Mesothelial cell of epicardium (in vitro differentiated cells): Measurements from ENCODE around the gene UCKL1. TPM values are rescaled to one million over a fixed set of nuclear protein-coding genes. Genes with fewer than 3 reads are reported as not detected.
"Not testable (repeated sequence)": the region's sequence is repeated elsewhere in the genome, so short reads cannot be mapped to it uniquely, and the experiment has no call there.

ENCODE experiments used
- DNase-seq, 2 experiments: peaks; one replicate each; pipeline ENCODE4 v3.0.0; 2021; ENCODE audit warnings: low spot score in 2 of 2; ENCODE audit not compliant: unreplicated experiment in 2 of 2
- H3K27ac Mint-ChIP-seq: 2 replicates; pipeline ENCODE4 v1.8.0; 2021; ENCODE audit warnings: mixed read lengths
- H3K27me3 Mint-ChIP-seq: 2 replicates; pipeline ENCODE4 v1.8.0; 2021; ENCODE audit warnings: low read depth, mixed read lengths
- H3K36me3 Mint-ChIP-seq: 2 replicates; pipeline ENCODE4 v1.8.0; 2021; ENCODE audit warnings: mixed read lengths
- H3K4me1 Mint-ChIP-seq: 2 replicates; pipeline ENCODE4 v1.8.0; 2021; ENCODE audit warnings: mixed read lengths
- H3K4me3 Mint-ChIP-seq: 2 replicates; pipeline ENCODE4 v1.8.0; 2021; ENCODE audit warnings: mild to moderate bottlenecking, moderate library complexity, mixed read lengths
- H3K9me3 Mint-ChIP-seq: 2 replicates; pipeline ENCODE4 v1.8.0; 2021; ENCODE audit warnings: mixed read lengths
- total RNA-seq: library from RNA; stranded (reverse); gene quantifications from 3 replicates; pipeline ENCODE4 v1.2.1, GENCODE V29; 2021
- TF ChIP-seq, protein P1 (sequence below): fragments of 200-600 bp; sonication (generic); IDR thresholded peaks from one replicate; pipeline ENCODE4 v1.5.0; 2021; ENCODE audit warnings: antibody characterized with exemption; ENCODE audit not compliant: unreplicated experiment

Gene UCKL1
- total RNA-seq, 1 donor from 2014 or later = 60.0 TPM

DNA sequence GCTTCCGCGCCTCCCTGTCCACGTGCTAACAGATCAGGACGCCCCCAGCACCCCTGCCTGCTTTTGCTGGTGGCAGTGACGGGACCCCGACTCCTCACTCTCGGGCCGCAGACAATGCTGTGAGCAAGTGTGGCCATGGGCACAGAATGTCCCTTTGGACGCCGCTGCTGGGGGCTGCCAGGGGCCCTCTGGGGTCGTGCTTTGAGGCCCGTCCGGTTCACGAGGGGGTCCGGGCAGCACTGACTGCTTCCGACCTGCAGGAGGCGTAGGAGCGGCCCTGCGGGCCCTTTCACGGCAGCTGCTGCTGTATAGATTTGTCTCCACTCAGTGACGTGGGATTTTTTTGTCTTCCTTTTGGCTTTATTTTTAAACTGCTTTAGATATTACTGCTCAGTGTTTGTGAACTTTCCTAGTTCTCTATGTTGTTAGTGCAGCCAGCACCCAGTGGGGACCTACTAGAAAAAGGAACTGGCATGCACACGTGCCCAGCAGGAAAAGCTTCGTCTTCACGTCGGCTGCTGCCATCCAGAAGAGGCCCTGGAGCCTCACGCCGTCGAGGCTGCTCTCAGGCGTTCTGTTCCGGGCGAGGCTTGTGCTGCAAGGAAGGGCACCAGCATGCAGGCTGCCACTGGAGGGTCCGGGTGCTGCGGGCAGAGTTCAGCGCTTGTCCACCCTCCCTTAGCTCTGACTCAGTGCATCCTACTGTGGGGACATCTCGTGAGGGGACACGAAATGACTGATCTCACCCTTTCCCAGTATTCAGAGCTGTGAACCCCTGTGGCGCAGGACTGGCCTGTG is 21.7 kb downstream of the UCKL1 start:
- TF ChIP-seq, protein P1, sequence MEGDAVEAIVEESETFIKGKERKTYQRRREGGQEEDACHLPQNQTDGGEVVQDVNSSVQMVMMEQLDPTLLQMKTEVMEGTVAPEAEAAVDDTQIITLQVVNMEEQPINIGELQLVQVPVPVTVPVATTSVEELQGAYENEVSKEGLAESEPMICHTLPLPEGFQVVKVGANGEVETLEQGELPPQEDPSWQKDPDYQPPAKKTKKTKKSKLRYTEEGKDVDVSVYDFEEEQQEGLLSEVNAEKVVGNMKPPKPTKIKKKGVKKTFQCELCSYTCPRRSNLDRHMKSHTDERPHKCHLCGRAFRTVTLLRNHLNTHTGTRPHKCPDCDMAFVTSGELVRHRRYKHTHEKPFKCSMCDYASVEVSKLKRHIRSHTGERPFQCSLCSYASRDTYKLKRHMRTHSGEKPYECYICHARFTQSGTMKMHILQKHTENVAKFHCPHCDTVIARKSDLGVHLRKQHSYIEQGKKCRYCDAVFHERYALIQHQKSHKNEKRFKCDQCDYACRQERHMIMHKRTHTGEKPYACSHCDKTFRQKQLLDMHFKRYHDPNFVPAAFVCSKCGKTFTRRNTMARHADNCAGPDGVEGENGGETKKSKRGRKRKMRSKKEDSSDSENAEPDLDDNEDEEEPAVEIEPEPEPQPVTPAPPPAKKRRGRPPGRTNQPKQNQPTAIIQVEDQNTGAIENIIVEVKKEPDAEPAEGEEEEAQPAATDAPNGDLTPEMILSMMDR = peak; percentile 18
- Mint-ChIP-seq H3K27ac (no peak overlapping the region), H3K27me3 (no peaks in the 10 kb centered on the region), H3K9me3 (no peaks in the 10 kb centered on the region), H3K36me3 (peaks cover 38% of the 10 kb centered on the region), H3K4me1 (no peaks in the 10 kb centered on the region), H3K4me3 (no peak overlapping the region)
- DNase-seq = no peak

DNA sequence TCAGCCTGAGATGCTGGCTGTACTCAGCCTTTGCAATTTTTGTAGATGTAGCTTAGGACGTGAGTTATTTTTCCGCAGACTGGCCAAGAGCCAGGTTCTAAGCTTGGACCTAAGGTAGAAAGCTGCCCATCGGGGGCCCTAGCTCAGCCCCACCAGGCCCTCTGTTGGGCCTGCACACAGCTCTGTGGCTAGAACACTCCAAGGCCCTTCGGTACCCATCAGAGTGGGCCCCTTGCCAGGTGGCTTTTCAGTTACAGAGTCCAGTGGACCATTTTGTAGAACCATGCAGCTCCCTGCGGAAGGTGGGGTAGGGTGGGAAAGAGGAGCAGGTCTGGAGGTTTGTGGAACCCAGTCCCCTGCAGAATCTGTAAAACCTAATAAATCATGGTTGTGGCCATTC is 22.6 kb downstream of the UCKL1 start:
- Mint-ChIP-seq H3K27me3 (no peaks in the 10 kb centered on the region), H3K4me1 (no peaks in the 10 kb centered on the region), H3K27ac (no peak overlapping the region), H3K4me3 (no peak overlapping the region), H3K9me3 (no peaks in the 10 kb centered on the region), H3K36me3 (peaks cover 42% of the 10 kb centered on the region)
- TF ChIP-seq, protein P1 = no peak
- DNase-seq = no peak

DNA sequence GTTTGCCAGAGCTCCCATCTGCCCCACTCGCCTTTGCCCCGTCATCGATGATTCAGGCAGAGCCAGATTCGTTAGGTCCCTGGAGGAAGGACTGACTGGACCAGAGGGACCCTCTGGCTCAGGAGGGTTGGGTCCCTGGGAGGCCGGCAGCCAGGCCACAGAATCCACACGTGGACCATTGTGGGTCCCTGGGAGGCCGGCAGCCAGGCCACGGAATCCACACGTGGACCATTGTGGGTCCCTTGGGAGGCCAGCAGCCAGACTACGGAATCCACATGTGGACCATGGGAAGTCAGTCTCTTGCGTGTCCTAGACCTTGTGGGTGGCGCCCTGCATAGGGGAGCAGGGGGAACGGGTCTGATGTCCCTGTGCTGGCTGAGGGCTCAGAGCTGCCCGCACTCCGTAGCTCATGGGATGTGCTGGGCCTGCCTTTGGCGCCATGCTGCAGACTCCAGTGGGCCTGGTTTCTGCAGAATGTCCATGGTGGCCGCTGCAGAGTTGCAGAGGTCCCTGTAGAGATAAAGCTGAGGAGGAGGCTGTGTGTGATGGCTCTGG is 23.5 kb downstream of the UCKL1 start:
- Mint-ChIP-seq H3K9me3 (no peaks in the 10 kb centered on the region), H3K4me3 (no peak overlapping the region), H3K36me3 (peaks cover 45% of the 10 kb centered on the region), H3K27ac (no peak overlapping the region), H3K4me1 (no peaks in the 10 kb centered on the region), H3K27me3 (no peaks in the 10 kb centered on the region)
- no peak for DNase-seq
- TF ChIP-seq, protein P1 = no peak

DNA sequence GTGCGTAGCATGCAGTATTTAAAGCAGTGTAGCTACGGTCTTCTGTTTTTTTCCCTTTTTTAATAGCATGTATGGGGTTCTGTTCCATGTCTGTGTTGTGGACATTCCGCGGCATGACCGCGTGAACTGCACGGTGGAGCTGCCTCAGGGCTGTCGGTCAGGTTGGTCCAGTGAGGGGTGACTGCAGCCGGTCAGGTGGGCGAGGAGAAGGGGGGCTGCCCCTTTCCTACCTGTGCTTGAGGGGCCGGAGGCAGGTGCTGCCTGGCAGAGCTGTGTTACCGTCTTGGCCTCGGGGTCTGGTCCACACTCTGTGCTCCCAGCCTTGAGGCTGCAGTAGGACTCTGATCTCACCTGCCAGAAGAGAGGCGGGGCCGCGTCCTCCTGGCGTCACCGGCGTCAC is 24.5 kb downstream of the UCKL1 start:
- H3K4me1 Mint-ChIP-seq = no peaks in the 10 kb centered on the region
- no peak overlapping the region for H3K4me3 Mint-ChIP-seq
- H3K9me3 Mint-ChIP-seq = no peaks in the 10 kb centered on the region
- TF ChIP-seq, protein P1 = no peak
- no peak for DNase-seq
- H3K27ac Mint-ChIP-seq = no peak overlapping the region
- no peaks in the 10 kb centered on the region for H3K27me3 Mint-ChIP-seq
- peaks cover 41% of the 10 kb centered on the region for H3K36me3 Mint-ChIP-seq

DNA sequence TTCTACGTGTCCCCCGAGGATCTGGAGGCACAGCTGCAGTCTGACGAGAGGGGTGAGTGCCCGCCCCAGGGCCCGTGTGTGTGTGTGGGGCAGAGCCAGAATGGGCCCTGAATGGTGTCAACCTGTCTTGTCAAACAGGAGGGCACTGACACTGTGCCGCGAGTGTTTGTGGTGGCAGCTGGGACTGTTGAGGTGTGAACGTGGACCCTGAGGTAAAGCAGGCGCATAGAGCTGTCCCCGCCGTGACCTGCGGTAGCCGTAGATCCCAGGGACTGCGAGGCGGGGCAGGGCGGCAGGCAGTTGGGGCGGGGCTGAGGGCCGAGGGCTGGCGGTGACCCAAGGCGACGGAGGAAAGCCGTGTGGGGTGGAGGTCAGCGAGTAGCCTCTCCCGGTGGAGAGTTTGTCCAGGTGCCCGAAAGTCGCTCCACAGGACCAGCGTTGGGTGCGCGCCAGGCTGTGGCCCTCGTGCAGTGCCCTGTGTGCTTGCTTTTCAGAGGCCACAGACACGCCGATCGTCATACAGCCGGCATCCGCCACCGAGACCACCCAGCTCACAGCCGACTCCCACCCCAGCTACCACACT is 25.2 kb downstream of the UCKL1 start:
- DNase-seq = no peak
- Mint-ChIP-seq H3K36me3 (peaks cover 37% of the 10 kb centered on the region), H3K27me3 (no peaks in the 10 kb centered on the region), H3K4me3 (no peak overlapping the region), H3K4me1 (no peaks in the 10 kb centered on the region), H3K9me3 (no peaks in the 10 kb centered on the region), H3K27ac (no peak overlapping the region)
- TF ChIP-seq, protein P1 = no peak

DNA sequence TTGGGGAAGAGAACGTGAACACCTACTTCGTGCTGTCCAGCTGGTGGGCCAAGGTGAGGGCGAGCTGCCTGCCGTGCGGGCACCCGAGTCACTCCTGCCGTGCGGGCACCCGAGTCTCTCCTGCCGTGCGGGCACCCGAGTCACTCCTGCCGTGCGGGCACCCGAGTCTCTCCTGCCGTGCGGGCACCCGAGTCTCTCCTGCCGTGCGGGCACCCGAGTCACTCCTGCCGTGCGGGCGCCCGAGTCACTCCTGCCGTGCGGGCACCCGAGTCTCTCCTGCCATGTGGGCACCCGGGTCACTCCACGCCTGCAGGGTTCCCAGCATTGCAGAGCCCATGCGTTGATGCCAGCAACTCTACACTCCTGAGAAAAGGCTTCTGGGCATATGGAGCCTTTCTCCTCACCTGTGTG is 26.7 kb downstream of the UCKL1 start:
- H3K36me3 Mint-ChIP-seq = peaks cover 29% of the 10 kb centered on the region
- DNase-seq, H3K4me1 Mint-ChIP-seq, H3K4me3 Mint-ChIP-seq, H3K9me3 Mint-ChIP-seq, H3K27me3 Mint-ChIP-seq, H3K27ac Mint-ChIP-seq: not testable (repeated sequence)
